HG02885 (cell line): ENCODE measurements around the gene TRIM27.
"Not testable (repeated sequence)": the region's sequence is repeated elsewhere in the genome, so short reads cannot be mapped to it uniquely, and the experiment has no call there.

ENCODE experiments used
- ATAC-seq: cut with Tn5 transposase; IDR thresholded peaks from one replicate; pipeline ENCODE4 v1.9.1; 2021; ENCODE audit warnings: mild to moderate bottlenecking; ENCODE audit not compliant: unreplicated experiment, poor library complexity

The TRIM27 gene

DNA sequence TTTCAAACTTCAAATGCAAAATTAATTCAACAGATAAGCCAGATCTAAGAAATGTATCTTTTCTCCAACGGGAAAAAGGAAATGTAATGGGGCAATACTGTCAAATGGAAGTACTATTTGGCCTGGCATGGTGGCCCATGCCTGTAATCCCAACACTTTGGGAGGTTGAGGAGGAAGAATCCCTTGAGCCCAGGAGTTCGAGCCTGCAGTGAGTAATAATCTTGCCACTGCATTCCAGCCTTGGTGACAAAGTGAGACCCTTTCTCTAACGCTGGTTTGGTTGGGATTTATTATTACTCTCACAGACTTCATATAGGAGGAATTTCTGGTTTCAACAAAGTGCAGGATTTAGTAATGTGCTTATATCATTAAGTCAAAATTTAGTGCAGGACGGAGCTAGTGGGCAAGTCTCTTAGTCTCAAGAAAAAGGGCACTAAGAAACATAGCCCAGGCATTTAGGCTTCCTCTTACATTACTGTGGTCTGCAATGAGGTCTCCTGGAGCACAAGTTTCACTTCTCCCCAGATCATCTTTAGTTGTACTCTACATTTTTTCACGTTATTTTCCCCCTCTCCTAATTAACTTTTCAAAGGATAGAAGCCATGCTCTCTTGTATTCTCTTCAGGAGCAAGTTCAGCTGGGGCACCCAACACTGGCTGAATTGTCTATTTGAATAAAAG, 23.1 kb downstream of the TRIM27 start:
- ATAC-seq: no peak

DNA sequence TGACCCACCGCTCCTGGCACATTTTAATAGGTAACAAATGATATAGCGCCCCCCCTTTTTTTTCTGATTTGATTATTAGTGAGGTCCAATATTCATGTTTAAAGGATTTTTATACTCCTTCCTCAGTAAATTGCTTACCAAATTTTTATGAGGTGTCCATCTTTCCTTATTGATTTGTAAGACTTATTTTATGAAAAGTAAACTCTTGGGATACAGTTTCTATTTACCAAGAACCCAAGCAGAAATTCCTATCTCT, 25.1 kb downstream of the TRIM27 start:
- ATAC-seq: no peak

DNA sequence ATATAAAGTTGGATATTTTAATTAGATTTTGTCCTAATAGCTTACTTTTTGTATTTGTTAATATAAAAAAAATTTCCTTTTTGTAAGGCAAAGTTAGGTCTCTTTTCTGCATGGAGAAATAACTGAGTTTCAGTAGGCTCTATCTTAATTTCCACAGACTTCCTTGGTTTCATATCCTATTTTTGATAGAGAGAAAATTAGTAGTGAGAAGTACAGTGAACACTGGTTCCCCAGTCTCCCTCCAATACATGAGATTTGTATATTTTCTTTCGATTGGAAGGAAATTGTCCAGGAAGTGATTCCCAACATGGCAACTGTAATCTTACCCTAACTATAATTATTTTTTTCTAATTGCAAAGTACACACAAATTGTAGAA, 26.4 kb downstream of the TRIM27 start:
- no peak for ATAC-seq

DNA sequence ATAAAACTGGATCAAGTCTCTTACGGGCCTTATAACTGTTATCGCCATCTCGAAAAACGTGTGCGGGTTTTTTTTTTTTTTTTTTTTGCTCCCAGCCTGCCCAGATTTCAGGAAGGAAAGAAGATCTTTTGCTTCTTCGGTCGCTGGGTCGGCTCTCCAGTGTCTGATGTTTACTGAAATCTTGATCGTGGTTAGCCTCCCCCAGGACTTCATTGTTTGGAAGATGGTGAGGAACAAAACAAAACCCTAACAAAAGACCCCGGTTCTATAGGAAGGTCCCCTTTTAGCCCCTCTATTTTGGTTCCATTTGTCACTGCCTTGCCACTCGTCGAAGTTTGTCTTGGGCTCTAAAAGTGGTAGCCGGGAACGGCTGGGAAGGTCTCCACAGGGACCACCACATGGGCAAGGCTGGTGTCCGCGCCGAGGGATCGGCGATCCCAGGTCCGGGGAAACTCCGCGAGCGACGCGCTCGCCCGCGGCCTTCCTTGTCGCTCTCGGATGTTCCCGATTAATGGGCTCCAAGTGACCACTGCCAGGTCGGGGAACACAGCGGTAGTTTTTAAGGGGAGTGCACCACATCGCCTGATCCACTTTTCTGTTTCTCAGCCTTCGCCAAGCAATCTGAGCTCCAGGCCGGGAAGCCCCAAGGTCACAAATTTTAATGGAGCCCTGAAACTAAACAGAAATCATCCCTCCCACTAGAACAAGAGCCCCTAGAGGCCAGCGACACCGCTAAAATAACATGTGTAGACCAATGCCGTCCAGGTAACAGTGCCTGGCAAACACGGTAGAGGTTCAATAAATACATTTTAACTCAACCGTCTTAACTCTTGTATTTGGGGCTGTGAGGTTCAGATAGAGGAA, 27.0 kb downstream of the TRIM27 start:
- ATAC-seq: peak; percentile 27

GRCh38 chr6:28895131-28895812, 28.5 kb downstream of the TRIM27 start:
- ATAC-seq: peak; percentile 75

GRCh38 chr6:28893172-28893799, 30.5 kb downstream of the TRIM27 start:
- no peak for ATAC-seq

DNA sequence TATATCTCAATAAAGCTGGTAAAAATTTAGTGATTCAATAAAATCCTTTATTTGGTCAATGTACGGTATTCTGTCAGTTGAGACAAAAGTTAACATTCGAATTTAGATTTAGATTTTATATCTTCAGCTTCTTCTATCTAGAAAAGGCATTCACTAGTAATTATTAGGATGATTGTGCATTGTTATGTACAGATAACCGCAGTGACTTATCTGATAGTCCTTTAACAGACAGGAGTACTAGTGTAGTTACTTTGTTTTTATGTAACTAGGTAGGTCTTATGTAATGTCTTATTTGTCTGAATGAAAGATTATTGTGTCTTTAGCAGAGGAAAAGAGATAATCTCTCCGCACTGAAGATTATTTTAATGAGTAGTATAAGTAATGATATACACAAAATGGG, 31.3 kb downstream of the TRIM27 start:
- ATAC-seq: no peak

DNA sequence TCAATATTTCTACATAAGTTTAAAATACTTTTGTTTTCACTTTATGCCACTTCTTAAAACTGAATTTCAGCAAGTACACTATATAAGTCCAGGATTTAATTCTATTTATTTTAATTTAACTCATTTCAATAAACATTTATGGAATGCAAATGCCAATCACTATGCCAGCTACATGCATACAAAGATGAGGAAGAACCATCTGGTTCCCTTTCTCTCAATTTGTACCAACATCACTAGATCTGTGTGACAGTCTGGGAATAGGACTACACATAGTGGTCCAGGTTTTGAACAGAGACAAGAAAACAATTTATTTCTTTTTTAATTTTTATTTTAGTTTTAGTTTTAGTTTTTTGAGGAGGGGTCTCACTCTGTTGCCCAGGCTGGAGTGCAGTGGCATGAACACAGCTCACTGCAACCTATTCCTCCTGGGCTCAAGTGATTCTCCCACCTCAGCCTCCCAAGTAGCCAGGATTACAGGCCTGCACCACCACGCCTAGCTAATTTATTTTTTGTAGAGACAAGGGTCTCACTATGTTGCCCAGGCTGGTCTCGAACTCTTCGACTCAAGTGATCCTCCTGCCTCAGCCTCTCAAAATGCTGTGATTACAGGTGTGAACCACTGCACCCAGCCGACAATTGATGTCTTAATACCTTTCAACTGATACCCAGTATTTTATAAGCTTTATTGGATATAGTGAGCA, 35.8 kb downstream of the TRIM27 start:
- ATAC-seq: no peak

DNA sequence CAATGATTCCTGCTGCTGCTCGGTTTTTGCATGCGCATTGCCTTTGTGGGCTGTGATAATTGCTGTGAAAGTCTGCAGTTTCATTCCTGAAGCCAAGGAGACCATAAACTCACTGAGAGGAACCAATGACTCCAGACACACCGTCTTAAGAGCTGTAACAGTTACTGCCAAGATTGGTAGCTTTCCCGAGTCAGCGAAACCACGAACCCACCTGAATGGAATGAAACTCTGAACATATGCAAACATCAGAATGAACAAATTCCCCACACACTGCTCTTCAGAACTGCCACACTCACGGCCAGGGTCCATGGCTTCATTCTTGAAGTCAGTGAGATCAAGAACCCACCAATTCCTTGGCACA, 37.7 kb downstream of the TRIM27 start:
- no peak for ATAC-seq

GRCh38 chr6:28884423-28885131, 39.2 kb downstream of the TRIM27 start:
- no peak for ATAC-seq

GRCh38 chr6:28880894-28881780, 42.6 kb downstream of the TRIM27 start:
- no peak for ATAC-seq

- ATAC-seq: no peak
Observed at GRCh38 chr6:28880519-28880893, 43.3 kb downstream of the TRIM27 start.

GRCh38 chr6:28876710-28877109, 47.1 kb downstream of the TRIM27 start:
- ATAC-seq: no peak

DNA sequence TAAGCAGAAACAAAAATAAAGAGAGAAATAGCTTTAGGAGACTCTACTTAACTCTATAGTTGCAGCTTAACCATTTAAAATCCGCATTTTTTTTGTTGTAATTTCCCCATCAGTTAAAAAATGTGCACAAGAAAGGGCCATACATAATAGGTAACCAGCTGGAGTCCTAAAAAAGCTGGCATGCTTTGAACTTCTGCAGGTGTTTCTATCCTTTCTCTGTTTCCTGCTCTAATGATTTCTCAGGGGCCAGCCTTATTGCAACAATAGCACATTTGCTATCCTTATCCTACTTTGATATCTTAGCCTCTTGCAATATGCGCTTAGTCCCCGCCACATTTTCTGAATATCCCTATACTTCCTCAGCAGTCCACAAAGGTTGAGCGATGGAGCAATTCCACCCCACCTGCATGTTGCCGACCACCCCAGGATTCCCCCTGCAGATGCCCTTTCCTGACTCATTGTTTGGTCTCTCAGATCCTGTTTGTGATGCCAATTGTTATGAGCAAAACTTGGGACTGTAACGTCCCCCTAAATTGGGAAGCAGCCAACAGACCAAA, 48.5 kb downstream of the TRIM27 start:
- ATAC-seq: no peak

- not testable (repeated sequence) for ATAC-seq
Observed at GRCh38 chr6:28872157-28872817, 51.5 kb downstream of the TRIM27 start.

- ATAC-seq: no peak
Observed at GRCh38 chr6:28871335-28872156, 52.2 kb downstream of the TRIM27 start.

DNA sequence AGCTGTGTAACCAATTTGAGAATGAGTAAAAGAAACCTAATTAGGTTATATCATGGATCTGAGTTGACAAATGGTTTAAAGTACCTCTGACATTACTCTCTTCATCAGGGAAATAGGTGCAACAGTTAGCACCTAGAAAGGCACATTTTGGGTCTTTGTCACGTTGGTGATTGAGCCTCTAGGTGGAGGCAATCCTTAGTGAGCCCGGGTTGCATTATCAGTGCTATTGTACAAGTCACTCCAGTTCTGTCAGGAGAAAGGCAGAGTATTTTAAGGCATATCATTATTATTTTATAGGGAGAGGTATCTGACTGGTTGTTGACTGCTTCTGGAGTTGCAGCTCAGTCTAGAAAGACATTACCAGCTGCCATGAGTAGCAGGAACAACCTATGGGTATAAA, 54.9 kb downstream of the TRIM27 start:
- no peak for ATAC-seq

DNA sequence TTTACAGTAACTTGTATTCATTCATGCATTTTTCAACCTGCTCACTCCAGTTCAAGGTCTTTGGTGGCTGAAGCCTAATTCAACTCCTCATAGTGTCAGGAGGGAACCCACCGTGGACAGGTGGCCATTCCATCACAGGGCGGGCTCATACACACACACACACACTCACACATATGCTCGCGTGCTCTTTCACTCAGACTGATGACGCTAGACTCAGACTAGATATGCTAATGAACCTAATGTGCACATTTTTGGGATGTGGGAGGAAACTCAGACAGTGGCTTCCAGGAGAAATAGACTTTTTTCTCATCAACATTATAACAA, 56.7 kb downstream of the TRIM27 start:
- ATAC-seq: peak; percentile 38
